NCI-H2107 treated with DMSO at 0.1 percent for 48 hours (cell line): ENCODE data around the gene MGST1.
"Not testable (repeated sequence)": the region's sequence is repeated elsewhere in the genome, so short reads cannot be mapped to it uniquely, and the experiment has no call there.

Experiments used
- DNase-seq: peaks from one replicate; lab custom pipeline; 2025; ENCODE audit not compliant: unreplicated experiment; lab: John Stamatoyannopoulos, UW

MGST1 gene

DNA sequence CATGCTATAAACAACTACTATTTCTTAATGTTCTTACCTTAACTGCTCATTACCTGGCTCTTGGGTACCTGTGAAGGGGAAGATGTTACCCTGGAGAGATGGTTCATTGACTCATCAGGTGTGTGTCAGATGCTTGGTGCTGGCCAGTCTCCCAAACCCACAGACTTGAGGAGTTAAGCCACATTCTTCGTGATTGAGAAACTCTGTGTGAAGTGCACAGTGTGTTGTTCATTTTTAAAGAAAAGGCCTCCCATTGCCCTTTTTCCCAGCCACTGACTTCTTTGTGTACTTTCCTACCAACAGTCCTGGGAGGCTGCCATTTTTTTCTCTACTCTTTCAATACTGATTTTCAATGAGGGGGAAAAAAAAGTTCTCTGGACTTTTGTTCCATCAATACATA is 3.2 kb downstream of the MGST1 start:
- no peak for DNase-seq

DNA sequence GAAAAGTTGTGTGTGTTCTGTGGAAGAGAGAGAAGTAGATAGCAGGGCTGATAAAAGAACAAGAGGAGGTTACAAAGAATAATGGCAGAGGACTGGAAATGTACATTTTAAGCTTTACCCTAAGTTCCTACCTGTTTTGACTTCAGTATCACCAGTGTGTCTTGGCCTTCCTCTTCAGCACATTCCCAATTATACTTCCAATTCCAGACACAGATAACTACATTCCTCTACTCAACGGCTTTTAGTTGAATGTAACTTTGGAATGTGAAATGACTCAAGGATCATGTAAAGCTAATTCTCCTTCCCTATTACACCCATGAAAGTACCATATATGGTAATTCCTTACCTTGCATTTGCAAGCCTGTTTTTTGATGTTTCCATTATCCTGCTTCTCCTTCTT is 5.0 kb downstream of the MGST1 start:
- DNase-seq, result no peak

DNA sequence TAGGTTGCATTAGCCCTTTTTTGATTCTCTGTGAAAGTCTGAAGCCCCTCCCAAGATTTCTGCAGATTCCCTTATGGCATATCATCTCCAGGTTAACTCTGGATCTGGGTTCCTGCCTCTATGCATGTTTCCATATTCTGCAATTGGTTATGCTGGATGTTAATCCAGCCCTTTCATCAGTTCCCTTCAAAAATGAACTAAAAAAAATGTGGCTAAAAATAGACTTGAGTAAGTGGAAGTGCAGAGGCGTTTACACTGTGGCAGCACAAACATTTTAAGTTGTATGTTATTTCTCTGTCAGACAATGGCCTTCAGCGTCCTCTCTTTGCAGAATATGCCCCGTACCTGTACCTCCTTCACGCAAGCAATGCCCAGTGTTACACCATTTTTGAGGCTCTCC is 11.4 kb downstream of the MGST1 start:
- DNase-seq, result no peak

DNA sequence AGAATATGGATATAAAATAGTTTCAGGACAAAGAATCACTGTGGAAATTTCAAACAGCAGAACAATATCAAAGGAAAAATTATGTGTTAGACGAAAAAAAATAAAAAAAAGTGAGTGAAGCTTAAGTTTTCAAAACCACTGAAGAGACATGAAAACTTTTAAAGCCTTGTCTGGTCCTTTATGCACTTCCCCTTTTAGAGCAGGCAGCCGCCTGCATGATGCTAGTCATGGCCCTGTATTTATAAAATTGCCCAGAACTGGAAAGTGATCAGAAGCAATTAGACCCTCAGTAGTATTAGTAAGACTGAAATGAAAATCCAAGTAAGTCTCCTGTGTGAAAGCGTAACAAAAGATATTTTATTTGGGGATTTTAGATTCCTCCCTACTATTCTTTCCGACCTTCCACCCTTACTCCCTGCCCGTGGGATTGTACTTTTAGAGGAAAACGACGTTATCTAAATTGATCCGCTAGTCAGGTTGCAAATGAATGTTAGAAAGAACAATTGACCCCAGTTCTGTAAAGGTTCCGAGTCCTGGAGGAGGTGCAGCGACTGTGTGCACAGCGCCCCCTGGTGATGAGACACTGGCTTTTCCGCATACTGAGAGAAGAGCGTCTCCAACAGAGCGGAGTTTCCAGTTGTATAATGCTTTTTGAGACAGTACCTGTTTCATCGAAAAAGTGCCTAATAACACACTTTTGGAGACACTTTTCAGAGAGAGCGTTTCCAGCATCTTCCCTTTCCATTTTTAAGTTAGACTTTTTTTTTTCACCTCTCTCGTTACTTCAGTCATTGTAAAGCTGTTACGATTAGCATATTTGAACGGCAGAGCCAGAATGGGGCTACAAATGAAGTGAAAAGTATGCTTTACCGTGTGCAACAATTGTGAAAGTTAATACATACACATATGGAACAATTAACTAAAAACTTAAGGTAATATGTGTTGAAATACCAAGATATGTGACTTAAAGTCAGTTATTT is 12.4 kb downstream of the MGST1 start:
- DNase-seq, result no peak

DNA sequence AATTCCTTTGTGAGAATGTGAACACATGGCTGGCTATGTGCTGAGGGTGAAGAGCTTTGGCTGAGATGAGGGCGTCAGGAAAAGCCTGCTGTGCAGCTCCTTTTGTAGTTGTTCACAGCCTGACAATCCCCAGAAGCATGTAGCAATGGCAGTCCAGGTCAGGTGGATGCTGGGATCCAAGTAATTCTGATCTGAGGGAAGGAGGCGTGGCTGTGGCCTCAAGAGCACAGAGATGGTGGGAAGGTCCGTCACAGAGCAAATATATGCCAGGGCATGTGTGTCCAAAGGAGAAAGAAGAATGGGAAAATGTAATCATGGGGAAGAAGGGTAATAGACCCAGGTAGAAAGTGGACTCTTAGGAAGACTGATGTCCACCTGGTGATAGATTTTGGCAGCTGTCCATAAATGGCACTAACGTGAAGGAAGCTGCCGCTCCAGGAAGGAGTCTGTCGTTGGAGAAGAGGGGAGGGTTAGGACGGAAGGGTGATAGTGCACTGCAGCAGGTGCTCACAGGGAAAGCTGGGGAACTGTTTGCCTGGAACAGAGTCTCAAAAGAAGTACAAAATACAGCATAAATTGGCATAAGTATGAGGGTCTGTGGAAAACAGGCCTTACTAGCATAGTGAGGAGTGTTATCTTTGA is 13.8 kb downstream of the MGST1 start:
- no peak for DNase-seq

DNA sequence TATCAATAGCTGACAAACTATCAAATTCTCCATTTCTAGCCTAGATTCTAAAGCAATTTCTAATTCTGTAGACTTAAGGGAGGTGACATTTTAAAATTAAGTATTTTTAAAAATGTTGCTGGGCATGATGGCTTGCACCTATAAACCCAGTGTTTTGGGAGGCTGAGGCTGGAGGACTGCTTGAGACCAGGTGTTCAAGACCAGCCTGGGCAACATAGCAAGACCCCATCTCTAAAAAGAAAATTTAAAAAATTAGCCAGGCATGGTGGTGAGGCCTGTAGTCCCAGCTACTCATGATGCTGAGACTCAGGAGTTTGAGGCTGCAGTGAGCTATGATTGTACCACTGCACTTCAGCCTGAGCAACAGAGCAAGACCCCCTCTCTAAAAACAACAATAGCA is 15.1 kb downstream of the MGST1 start:
- DNase-seq, result no peak

DNA sequence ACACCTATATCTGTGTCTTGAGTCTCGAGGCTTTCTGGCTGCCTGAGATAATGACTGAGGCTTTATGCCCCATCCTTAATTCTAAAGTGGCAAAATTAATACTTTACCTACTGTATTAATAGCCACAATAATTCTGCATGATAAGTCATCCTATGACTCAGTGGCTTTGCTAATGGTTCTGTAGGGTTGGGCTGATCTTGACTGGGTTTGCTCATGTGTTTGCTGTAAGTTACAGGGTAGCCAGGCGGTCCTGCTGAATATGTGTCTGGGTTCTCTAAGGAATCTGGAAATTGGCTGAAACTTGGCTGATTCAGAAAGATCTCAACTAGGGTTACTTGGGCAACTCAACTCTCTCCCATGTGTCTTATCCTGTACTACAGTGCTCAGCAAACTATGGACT is 21.7 kb downstream of the MGST1 start:
- no peak for DNase-seq

DNA sequence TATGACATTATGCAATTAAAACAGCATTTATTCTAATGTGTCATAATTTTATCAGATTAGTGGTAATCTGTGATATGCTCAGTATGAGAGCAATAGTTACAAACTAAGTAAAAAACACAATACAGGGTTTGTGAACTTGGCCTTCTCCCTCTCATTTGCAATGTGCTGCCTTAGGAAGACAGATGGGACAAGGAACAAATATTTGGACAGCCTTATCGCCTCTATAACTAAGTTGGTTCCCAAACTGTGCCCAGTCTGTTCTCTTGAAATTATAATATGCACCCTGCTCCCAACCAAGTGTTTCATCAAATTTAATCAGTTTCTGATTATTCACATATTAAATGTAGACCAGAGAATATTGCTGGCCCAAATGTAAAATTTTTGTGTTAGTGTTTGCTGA is 22.7 kb downstream of the MGST1 start:
- DNase-seq, result no peak

DNA sequence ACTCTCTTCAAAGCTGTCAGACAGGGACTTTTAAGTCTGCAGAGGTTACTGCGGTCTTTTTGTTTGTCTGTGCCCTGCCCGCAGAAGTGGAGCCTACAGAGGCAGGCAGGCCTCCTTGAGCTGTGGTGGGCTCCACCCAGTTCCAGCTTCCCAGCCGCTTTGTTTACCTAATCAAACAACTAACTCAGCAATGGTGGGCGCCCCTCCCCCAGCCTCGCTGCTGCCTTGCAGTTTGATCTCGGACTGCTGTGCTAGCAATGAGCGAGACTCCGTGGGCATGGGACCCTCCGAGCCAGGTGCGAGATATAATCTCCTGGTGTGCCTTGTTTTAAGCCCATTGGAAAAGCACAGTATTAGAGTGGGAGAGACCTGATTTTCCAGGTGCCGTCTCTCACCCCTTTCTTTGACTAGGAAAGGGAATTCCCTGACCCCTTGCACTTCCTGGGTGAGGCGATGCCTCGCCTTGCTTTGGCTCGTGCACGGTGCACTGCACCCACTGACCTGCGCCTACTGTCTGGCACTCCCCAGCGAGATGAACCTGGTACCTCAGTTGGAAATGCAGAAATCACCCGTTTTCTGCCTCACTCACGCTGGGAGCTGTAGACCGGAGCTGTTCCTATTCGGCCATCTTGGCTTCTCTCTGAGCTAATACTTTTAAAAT is 35.3 kb downstream of the MGST1 start:
- DNase-seq, result not testable (repeated sequence)

DNA sequence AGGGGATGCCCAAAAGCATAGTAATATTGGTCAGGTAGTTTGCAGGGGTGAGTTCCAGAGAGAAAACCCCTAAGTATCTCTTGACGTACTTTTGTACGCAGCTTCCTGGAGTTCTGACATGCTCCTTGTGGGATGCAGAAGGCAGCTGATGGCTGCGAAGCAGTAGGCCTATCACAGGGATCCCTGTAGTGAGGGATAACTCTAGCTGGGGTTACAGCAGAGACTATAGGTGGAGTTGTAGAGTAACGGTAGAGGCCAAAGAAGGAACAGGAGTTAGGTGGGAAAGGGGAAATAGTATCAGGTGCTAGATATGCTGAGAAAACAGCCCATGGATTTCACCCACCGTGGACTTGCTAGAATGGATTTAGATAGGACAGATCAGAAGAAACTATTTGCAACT is 37.3 kb downstream of the MGST1 start:
- no peak for DNase-seq

DNA sequence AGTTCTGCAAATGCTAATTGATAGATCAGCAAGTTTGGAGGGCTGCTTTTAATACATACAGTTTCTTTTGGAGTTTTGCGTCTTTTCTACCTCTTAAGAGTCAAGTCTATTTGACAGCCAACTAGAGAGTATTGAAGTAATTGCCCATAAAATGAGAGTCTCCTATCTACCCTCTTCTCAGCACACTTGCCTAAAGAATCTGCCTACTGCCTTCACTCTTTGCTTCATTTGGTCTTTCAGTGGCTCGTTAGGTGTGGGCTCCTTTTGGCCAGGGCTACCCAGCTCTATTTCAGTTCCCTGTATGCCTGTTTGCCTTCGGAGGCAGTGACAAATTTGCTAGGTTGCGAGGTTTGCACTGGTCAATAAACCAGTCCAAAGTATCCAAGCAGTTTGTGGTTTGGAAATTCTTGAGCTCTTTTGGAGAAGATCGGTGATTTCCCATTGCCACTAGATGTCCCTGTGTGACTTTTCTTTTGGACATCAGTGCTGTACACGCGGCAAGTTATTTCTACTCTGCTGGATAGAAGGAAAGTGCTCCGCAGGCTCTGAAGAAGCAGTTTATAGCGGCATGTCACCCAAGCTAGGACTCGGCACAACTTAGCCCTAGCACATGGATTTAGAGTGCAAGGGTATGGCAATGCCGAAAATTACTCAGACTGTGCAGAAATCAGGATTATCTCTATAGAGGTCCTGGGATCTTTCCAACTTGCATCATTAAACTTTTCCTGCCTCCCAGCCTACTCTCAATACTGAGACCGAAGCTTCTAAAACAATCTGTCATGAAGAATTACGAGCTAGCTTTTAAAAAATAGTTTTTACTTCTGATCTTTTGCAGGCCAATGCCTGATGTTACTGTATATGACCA is 38.6 kb downstream of the MGST1 start:
- DNase-seq, result peak; percentile 95

DNA sequence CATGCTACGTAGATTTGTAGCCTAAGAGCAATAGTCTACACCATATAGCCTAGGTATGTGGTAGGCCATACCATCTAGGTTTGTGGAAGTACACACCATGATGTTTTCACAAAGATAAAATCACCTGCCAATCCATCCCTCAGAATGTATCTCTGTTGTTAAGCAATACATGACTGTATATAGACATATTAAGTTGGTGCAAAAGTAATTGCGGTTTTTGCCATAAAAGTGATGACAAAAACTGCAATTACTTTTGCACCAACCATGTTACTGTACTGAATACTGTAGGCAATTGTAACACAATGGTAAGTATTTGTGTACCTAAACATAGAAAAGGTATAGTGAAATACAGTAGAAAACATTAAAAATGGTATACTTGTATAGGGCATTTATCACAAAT is 40.5 kb downstream of the MGST1 start:
- no peak for DNase-seq

DNA sequence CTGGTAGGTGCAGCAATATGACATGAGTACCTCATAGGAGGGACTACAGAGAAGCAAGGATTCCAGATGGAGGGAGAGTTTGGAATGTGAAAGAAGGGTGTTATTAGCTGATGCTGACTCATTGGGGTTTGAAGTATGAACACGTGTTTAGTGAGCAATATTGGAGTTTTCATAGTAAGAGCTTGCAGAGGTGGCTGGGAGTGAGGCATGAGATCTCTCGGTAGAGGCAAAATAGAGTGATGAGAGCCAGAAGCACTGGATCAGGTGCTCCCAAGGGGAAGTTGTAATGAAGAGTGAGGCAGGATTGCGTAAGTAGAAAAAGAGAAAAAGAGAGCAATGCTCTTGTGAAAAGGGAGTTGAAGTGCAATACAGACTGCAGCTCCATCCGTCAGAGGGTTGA is 42.1 kb downstream of the MGST1 start:
- peak; percentile 92 for DNase-seq

DNA sequence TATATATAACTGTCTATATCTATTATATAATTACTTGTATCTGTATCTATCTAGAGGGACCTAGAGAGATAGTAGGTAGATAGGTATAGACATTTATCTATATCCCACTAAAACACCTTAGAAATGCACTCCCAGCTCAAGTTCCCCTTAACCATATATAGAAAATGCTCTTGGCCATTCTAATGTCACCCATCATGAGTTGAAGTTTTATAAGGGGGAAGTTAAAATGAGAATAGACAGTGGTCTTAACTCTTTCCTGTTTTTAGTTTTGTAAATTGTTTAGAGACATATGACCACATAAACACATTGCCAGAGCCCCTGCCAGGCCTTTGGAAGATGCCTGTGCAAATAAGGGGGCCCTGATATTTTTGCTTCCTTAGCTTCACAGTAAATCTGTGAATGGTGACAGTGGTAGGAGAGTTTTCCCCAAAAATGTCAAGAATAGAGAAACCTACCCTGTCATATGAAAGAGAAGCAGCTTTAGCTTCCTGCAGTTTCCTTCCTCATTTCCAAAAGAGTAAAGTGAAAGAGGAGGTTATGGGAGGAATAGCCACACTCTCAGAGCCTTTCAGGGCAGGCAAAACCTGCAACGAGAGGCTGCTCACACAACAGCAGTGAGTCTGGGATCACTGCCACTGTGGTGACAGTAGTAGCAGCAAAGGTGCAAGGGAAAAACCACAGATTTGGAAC is 45.5 kb downstream of the MGST1 start:
- no peak for DNase-seq

DNA sequence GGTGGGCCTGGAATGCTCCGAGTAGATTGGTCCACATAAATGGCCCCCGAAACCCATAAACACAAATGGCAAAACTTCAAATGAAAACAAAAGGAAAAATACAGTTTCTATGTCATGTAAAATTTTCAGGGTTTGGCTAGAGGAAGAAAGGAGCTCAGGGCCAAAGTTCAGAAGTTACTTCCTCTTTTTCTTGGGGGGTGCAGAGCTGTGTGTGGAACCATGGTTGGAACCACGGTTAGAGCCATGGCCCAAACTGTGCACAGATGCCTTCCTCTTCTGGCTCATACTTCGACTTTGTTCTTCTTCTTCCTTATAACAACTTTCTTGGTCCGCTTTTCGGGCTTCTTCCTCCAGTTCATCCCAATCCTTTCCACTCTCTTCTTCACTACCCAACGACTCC is 51.7 kb downstream of the MGST1 start:
- no peak for DNase-seq

DNA sequence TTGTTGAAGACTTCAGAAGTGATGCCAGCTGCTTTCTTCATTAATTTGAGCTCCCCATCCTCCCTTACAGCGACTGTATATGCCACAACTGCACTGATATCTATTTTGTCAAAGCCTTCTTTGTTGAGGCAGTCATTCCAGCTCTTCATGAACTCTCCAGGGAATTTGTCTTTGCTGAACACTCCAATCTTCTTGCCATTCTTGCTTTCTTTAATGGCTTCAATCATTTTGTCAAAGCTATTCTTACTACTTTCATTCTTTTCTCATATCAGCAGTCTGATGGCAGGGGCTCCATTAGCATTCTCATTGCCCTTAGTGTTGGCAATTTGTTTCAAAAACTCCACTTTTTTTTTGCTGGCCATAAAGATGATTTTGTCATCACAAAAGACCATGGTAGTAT is 54.4 kb downstream of the MGST1 start:
- DNase-seq, result not testable (repeated sequence)

DNA sequence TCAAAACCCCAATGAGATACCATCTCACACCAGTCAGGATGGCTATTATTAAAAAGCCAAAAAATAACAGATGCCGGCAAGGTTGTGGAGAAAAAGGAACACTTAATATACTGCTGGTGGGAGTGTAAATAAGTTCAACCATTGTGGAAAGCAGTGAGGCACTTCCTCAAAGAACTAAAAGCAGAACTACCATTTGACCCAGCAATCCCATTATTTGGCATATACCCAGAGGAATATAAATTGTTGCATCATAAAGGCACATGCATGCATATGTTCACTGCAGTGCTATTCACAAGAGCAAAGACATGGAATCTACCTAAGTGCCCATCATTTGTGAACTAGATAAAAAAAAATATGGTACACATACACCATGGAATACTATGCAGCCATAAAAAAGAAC is 59.9 kb downstream of the MGST1 start:
- no peak for DNase-seq
